WERI-Rb-1 (cell line): Measurements from ENCODE around the gene CFAP73.
A peak's percentile ranks its signal among the peaks of the same experiment; 100 is the strongest.

Experiments used
- DNase-seq: peaks from one replicate; pipeline ENCODE4 v3.0.0-alpha.2; 2020
- H3K27ac ChIP-seq: fragments of 250-450 bp; sonication (Bioruptor Pico); 2 replicates; pipeline ENCODE4 v1.5.1; 2020; ENCODE audit warnings: mild to moderate bottlenecking, moderate library complexity
- H3K27me3 ChIP-seq: fragments of 250-450 bp; sonication (Bioruptor Pico); 2 replicates; pipeline ENCODE4 v1.5.1; 2021; ENCODE audit warnings: mild to moderate bottlenecking, low read depth, moderate library complexity; ENCODE audit not compliant: insufficient read depth, severe bottlenecking
- H3K36me3 ChIP-seq: fragments of 250-450 bp; sonication (Bioruptor Pico); 2 replicates; pipeline ENCODE4 v1.5.1; 2020; ENCODE audit warnings: mild to moderate bottlenecking, moderate library complexity
- H3K4me3 ChIP-seq: 2 replicates; pipeline ENCODE4 v1.5.1; 2011; ENCODE audit warnings: low read depth, mild to moderate bottlenecking, control low read depth, low read length
- H3K9me3 ChIP-seq: fragments of 250-450 bp; sonication (Bioruptor Pico); 2 replicates; pipeline ENCODE4 v1.5.1; 2021; ENCODE audit warnings: mild to moderate bottlenecking, moderate library complexity; ENCODE audit not compliant: severe bottlenecking
- TF ChIP-seq, protein P1 (sequence below): IDR thresholded peaks from 2 replicates; pipeline ENCODE4 v1.5.1; 2011; ENCODE audit warnings: low read depth, mild to moderate bottlenecking, control low read depth, inconsistent platforms, low read length

The CFAP73 gene

DNA sequence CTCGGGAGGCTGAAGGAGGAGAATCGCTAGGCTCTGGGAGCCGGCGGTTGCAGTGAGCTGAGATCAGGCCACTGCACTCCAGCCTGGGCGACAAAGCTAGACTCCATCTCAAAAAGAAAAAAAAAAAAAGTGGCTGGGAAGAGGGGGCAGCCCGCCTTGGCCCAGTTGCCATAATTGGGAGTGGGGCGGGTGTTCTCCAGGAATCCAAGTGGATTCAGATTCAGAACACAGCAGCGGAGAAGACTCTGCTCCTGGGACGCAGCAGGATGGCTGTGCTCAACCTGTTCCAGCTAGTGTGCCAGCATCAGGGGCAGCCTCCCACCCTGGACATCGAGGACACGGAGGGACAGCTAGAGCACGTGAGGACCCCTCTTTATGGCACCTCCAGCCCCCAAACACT, 5.5 kb downstream of the CFAP73 start:
- TF ChIP-seq, protein P1, sequence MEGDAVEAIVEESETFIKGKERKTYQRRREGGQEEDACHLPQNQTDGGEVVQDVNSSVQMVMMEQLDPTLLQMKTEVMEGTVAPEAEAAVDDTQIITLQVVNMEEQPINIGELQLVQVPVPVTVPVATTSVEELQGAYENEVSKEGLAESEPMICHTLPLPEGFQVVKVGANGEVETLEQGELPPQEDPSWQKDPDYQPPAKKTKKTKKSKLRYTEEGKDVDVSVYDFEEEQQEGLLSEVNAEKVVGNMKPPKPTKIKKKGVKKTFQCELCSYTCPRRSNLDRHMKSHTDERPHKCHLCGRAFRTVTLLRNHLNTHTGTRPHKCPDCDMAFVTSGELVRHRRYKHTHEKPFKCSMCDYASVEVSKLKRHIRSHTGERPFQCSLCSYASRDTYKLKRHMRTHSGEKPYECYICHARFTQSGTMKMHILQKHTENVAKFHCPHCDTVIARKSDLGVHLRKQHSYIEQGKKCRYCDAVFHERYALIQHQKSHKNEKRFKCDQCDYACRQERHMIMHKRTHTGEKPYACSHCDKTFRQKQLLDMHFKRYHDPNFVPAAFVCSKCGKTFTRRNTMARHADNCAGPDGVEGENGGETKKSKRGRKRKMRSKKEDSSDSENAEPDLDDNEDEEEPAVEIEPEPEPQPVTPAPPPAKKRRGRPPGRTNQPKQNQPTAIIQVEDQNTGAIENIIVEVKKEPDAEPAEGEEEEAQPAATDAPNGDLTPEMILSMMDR, result no peak

DNA sequence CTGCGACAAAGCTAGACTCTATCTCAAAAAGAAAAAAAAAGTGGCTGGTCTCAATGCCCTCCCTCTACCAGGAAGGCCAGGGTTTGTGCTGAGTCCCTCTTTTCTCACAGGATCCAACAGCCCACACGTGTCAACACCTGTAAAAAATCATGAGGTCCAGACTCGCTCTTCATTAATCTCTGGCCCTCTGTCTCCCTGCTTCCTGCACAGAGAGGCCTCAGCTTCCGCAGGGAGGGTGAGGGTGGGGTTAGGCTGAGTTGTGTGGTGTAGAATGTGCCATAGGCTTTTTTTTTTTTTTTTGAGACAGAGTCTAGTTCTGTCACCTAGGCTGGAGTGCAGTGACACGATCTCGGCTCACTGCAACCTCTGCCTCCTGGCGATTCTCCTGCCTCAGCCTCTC, 6.1 kb downstream of the CFAP73 start:
- DNase-seq, result no peak
- Histone ChIP-seq H3K36me3 (peaks cover 35% of the 10 kb centered on the region), H3K27me3 (no peaks in the 10 kb centered on the region), H3K9me3 (no peaks in the 10 kb centered on the region), H3K27ac (peak overlapping the region; percentile 58), H3K4me3 (no peak overlapping the region)
- TF ChIP-seq, protein P1, result no peak

More for the DNA sequence above, 5.5 kb downstream of the CFAP73 start:
- Histone ChIP-seq H3K27me3 (no peaks in the 10 kb centered on the region), H3K4me3 (no peak overlapping the region), H3K27ac (no peak overlapping the region), H3K9me3 (no peaks in the 10 kb centered on the region), H3K36me3 (peaks cover 30% of the 10 kb centered on the region)
- DNase-seq, result no peak

DNA sequence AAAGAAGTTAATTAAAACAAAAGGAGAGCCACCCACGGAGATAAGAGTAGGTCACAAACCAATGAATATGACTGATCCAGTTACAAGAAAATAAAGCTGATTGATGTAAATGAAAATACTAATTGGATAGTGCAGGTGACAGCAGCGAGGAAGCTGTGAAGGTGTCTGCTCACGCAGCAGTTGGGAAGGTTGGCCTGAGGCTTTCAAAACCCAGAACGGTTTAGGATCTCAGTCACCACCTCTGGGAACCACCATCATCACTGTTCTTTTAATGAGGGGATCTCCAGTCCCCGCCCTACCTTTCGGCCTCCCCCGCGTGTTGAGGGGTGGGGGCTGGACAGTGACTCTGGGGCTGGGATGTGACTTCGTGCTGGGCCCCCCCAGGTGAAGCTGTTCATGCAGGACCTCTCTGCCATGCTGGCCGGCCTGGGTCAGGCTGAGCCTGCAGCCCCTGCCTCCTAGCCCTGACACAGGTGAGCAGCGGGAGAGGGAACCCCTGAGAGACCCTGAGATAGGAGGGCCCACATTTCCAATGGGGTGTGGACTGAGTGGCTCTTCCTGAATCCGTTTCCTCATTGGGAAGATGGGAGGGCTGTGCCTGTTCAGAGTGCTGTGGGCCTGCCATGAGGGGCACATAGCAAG, 7.8 kb downstream of the CFAP73 start:
- Histone ChIP-seq H3K27ac (peak overlapping the region; percentile 58; the same call in 1 of the 2 replicates), H3K9me3 (no peaks in the 10 kb centered on the region), H3K4me3 (no peak overlapping the region), H3K36me3 (peaks cover 37% of the 10 kb centered on the region), H3K27me3 (no peaks in the 10 kb centered on the region)
- DNase-seq, result no peak
- TF ChIP-seq, protein P1, result no peak

DNA sequence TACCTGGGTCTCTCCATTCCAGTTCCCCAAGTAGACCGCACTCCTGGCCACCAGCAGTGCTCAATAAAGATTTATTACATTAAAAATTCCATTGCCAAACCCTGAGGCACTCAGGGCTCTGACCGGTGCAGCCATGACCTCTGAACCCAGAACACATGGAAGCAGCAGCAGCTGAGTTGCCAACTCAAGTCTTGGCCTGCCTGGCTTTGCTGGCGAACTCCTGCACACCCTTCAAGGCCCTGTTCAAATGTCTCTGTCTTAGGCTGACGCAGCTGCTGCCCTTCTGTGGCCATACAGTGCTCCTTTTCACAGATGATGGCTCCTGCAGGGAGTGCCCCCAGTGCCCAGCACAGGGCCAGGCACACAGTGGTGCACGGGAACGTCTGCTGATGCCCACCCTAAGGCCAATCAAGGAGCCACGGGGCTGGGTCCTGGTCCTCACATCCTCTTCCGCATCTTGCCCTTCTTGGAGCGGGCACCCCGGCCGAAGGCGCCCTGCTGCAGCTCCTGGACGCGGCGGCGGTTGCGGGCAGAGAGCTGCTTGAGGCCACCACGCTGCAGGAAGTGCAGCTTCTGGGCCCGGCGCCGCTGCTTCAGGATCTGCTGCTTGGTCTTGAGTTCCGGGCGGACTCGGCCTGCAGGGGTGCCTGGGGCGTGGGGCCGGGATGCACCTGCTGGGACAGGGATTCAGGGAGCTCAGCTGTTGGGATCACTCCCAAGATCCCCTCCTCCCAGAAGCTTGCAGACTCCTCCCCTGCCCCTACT, 9.1 kb downstream of the CFAP73 start:
- Histone ChIP-seq H3K9me3 (no peaks in the 10 kb centered on the region), H3K27me3 (no peaks in the 10 kb centered on the region), H3K4me3 (no peak overlapping the region), H3K36me3 (peaks cover 46% of the 10 kb centered on the region), H3K27ac (no peak overlapping the region)
- TF ChIP-seq, protein P1, result no peak
- no peak for DNase-seq

DNA sequence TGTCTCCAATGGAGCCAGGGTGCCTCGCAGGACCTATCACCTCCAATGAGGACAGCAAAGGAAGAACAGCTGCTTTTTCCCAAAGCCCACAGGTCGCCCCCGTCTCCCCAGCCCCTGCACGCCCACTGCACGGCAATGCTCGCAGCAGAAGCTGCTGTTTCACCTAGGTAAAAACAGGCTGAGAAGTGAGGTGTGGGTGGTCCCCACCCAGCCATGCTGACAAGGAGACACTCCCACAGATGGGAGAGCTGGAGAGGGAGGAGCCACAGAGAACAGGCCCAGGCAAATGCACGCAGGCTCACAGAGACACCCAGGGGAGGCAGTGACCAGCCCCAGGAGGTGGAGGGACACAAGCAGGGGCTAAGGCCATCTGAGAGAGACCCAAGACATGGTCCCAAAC, 10.4 kb downstream of the CFAP73 start:
- H3K9me3 ChIP-seq, result no peaks in the 10 kb centered on the region
- TF ChIP-seq, protein P1, result no peak
- no peaks in the 10 kb centered on the region for H3K27me3 ChIP-seq
- DNase-seq, result peak; percentile 59
- H3K4me3 ChIP-seq, result no peak overlapping the region
- H3K36me3 ChIP-seq, result peaks cover 57% of the 10 kb centered on the region
- peak overlapping the region; percentile 63 for H3K27ac ChIP-seq
